CD4-positive, alpha-beta T cell treated with Interleukin-17A for 4 hours (primary cell): ENCODE results near the gene PLEKHG3.

Experiments
- DNase-seq: peaks from one replicate; pipeline ENCODE4 v3.0.0-alpha.2; 2020; ENCODE audit warnings: mixed read lengths

PLEKHG3 gene

DNA sequence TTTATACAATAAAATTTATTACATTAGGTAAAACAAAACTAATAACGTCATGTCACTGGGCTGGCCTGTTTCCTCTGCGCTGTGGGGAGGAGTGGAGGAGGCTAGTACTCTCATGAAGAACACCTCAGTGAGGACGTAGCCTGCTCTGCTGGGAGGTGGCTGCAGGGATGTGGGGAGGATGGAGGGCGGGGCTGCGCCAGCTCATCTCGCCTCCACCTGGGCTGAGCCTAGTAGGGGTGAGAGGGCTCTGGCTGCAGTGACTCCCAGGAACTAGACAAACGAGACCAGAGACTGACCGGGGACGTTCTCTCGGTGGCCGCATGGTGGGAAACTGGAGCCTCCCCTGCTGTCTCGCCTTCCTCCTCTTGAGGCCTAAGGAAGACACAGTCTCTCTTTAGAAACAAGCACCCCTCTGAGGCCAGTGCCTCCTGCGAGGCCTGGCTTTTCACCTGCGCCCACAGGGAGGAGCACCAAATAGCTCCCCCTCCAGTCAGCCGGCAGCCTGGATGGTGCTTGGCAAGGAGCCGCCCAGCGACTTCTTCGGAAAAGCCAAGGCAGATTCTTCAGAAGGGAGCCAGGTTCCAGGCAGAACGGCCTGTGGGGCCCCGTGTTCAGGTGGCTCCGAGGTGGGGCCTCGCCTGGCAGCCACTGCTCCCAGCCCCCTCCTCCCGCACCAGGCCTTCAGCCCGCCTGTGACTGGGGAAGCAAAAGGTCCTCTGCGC, 62.4 kb downstream of the PLEKHG3 start:
- peak; percentile 30 for DNase-seq

DNA sequence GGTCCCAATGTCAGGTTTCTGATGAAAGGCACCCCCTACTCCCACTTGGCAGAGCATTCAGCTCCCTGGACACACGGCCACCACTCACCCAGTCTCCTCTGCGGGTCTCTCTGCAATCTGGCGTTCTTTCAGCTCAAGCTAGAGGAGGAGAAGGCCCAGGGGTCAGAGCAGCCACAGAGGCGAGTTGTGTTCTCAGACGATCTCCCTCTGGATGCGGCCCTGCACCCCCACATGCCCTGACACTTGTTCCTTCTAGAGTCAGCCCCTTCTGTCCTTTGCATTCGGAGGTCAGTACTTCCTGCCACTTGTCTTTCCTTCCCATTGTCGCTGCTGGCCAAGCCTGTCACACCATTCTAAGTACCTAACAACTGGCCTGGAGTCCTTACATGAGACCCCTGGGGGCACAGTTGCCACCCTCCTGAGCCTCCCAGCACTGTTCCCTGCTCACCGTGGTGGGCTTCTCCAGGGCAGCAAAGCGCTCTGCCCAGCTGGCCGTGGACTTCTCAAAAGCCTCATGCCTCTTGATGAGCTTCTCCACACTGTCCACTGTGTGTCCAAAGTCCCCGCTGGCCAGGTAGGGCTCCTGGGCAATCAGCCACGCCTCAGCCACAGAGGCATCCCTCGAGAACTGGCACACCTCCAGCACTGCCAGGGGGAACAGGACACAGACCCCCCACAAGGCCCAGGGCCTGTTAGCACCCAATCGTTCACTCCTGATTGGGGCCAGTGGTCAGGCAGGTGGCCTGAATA, 63.2 kb downstream of the PLEKHG3 start:
- DNase-seq = no peak

DNA sequence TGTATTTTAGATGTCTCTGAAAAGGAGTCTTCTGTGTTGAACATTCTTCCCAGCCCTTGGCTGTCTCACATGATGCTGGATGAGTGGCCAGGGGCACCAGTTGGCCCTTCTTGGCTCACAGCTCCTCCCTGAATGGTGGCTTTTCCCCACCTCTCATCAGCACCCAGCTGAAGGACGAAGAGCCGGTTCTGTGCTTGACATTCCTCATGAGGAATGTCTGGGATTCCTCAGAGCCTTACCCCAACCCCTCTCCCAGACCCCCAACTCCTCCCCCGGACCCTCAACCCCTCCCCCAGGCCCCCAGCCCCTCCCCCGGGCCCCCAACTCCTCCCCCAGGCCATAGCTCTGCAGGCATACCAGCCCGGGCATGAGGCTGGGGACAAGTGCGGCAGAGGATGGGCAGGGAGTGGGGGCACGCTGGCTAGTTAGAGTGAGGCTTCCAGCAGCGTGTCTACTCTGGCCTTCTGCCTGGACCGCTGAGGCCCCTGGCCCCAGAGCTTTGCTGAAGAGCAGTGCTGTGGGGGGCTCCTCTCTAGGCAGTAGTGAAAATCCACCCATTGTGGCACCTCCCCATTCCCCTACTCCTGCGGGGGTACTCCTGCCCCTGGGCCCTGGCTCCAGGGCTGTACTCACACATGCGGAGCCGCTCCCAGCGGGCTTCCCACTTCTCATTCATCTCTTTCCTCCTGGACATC, 64.3 kb downstream of the PLEKHG3 start:
- no peak for DNase-seq

DNA sequence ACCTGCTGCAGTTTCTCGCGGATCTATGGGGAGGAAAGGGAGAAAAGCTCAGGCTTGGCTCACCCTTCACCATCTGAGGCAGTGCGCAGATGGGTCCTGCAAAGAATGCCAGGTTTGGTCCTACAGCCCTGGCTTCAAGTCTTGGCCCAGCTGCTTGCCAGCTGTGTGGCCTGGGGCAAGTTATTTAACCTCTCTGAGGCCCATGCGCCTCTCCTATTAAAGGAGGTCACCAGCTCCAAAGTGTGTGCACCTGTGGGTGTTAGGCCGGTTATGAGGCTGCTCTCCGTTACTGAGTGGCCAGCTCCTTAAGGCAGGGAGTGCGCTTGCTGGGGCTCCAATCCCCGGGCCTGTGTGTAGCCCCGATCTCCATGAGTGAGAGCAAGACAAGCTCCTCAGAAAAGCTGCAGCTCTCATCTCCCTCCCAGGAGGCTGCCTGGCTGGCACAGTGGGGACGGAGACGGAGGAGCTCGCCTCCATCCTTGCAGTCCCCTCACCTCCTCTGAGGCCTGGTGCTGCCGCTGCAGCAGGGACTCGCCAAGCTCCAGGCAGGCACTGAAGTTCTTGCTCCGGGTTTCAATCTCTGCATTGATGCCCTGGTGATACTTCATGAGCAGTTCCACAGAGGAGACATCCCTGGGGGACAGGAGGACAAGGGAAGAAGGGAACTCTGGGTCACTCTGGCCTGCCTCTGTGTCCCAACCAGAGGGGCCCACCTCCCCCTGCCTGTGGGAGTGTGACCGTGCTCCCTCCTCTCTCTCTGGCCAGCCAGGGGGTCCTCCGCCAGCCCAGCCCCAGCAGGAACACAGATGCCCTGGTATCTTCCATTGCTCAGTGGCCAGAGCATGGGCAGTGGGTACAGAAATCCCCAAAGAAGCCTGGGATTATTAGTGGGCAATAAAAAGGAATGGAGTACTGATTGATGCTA, 65.1 kb downstream of the PLEKHG3 start:
- no peak for DNase-seq

DNA sequence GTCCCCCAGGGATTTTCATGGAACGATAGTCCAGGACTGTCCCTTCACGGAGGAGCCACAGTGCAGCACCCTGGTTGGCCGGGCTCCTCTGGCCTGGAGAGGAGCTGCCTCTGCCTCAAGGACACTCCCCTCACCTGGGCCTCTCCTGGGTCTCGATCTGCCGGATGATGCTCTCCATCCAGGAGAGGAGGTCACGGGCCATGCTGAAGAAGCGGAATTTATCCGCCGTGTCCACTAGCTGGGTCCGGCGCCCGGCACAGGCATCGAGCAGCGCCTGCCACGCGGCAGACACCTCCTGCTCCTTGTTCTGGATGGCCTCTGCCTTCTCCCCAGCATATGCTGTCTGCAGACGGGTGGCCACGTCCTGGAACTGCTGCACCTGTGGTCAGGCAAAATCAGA, 66.5 kb downstream of the PLEKHG3 start:
- no peak for DNase-seq

DNA sequence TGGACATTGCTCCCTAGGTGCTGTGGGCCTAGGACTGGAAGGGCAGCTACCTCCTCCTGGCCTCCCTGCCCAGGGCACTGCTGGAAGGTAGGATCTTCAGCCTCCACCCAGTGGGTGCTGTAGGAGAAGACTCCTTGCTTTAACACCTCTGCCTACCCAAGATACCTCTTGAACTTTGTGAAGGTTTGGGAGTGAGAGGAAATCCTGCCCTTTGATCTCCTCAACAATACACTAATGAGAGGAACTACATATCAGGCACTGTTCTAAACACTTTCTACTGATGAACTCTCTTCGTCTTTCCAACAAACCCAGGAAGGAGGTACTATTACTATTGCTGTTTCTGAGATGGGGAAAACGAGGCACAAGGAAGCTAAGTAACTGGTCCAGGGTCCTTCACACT, 66.9 kb downstream of the PLEKHG3 start:
- DNase-seq = no peak

DNA sequence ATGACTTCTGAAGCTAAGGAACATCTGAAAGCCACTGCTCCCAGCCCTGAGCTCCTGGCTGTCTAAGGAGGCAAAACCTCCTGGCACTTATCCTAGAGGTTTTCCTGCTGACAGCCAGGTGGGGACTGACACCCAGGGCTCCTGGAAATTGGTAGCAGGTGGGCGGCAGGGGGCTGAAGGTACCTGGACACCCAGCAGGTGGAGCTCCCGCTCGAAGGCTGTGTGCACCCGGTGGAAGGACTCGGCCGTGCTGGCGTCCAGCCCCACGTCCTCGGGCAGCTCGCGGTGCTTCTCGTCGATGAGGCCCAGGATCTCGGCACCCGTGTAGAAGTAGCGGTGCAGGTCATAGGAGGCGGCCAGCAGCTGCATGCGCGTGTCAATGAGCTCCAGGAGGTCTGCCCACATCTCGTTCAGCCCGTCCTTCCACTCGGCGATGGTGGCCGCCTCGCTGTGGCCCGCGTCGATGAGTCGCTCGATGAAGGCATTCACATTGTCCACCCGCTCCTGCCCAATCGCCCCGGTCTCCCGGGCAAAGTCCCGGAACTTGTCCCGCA, 68.2 kb downstream of the PLEKHG3 start:
- DNase-seq = no peak

DNA sequence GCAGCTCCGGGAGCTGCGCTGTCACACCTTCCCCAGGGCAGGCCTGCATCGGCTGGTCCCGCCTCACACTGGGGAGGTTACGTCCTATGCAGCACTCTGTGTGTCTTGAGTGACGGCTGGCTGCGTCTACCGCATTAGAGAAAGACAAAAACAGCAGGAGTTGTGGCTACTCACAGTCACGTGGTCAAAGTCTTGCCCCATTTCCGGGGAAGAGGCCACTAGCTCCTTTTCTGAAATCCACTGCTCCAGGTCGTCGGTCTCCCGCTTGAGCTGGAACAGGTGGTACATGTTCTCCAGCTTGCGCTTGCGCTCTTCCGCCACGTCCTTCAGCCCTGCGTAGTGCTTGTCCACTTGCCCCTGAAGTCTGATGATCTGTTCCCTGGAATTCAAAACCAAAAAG, 68.8 kb downstream of the PLEKHG3 start:
- DNase-seq = no peak

DNA sequence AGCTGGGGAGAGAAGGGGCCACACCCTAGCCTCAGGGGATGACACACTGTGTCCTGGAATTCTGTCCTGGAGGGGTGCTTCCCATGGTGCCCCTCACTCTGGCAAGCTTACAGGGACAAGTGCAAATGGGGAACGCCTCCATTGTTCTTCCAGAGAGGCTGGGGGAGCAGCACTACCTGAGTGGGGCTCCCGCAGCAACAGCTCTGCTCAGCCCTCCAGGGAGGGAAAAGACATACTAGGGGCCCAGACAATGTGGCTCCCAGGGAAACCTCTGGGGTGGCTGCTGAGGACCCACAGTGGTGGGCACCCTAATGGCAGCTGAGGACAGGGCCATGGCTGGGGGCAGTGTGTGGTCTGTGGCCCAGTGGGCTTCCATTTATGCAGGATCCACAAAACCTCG, 69.4 kb downstream of the PLEKHG3 start:
- DNase-seq = no peak

DNA sequence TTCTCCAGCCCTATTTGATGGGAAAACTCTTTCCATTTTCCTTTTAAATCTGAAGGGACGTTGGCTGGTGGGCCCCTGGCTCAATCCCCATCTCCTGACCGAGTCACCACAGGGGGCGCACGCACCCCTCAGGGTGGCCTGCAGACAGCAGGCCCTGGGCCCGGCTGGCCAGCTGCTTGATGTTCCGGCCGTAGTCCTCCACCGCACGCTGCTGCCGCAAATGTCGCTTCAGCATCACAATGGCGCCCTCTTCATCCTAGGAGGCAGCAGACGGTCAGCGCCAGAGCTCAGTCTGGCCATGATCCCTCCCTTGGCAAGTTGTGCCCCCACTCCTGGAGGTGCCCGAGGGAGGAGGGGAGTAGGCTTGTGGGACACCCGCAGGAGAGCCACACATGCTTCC, 70.0 kb downstream of the PLEKHG3 start:
- no peak for DNase-seq

DNA sequence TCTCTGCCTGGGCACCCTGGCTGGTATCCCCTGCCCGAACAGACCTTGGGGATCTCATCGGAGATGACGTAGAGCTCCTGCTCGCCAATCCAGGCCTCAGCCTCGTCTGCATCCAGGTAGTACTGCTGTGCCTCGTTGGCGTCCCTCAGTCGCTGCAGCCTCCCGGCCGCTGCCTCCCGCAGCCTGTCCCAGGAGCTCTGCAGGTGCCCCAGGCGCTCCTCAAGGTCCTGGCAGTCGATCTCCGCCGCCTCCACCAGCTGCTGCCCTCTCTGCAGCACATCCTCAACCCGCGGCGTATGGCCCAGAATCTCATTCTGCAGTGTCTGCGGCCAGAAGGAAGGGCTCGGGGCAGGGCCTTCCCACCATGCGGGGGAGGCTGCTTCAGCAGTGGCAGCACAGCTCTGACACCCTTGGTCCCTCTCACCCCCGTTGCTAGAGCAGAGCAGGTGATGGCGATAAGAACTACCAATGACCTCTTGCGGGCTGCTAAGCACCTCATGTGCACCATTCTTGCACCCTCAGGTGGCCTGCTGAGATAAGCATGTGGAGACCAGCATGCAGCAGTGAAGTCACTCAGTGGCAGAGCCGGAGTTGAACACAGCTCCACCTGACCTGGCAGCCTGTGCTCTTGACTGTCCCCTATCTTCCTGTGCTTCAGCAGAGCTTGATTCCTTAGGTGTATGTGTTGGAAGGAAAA, 71.0 kb downstream of the PLEKHG3 start:
- no peak for DNase-seq

DNA sequence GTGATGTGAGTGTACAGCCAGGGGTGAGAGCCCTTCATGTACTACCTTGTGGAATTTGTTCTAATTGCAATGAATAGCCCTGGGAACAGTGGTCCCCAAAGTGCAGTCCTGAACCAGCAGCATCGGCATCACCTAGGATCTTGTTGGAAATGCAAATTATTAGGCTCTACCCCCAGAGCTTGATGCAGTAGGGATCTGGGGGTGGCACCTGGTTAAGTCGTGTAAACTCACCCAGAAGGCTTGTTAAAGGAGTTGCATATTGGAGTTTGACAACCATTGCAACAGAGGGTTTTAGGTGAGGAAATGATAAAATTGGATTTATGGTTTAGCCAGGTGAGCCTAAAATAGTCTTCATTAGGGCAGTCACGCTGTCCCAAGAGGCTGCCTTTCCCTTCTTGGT, 73.2 kb downstream of the PLEKHG3 start:
- no peak for DNase-seq

DNA sequence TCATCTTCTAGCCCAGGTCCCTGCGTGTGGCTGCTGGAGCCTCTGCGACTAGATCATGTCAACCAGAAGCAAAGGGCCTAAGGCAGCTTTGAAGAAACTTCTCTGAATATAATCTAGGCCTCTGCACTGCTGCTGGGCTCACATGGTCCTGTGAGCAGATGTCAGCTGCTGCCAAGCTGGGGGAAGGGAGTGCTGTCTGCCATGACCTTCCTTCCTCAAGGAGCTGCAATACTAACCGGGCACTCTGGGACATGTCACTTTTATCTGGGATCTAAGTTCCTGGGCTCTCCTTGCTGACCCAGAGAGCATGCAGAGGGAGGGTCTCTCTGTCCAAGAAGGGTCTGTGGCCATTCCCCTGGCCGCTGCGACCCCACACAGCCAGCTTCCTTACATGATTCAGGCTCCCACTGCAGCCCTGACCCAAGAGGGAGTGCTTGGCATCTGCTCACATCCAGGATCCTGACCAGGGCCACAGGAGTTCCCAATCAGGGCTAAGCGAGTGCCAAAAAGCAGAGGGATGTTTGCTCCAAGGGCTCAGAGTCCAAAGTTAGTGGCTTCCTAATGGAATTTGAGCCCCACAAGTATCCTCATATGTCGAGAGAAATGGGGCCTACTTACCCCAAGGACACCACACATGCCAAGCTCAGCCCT, 74.0 kb downstream of the PLEKHG3 start:
- DNase-seq = no peak

DNA sequence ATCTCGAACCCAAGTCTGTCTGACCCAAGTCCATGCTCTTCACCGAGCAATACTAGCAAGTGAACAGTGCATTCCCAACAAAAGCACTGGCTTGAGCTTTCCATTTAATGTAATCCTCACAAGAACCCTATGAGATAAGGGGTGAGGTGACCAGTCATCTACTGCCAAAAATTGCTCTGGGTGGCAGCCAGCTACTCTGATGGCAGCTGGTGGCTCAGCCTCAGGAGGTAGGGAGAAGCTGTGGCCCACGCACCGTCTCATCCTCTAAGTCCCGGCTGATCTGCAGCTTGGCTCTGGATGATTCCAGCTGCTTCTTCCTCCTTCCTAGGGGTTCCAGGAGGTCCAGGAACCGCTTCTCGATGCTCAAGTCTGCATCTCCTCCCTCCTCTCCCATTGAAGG, 75.2 kb downstream of the PLEKHG3 start:
- DNase-seq = no peak

DNA sequence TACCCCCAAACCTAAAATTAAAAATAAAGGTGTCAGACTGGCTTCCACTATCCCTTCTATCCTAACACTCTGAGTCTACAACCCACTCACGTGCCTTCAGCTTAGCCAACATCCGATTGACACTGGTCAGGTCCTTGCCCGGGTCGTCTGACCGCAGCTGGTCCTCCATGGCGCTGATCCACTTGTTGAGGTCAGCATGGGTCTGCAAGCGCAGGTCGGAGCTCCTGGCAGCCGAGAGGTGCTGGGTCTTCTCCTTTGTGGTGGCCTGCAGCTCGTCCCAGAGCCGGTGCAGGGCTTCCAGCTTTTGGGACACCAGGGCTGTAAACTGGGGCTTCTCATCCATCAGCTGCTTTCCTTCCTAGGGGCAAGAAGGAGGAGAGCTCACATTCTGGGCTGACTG, 78.0 kb downstream of the PLEKHG3 start:
- DNase-seq = no peak

DNA sequence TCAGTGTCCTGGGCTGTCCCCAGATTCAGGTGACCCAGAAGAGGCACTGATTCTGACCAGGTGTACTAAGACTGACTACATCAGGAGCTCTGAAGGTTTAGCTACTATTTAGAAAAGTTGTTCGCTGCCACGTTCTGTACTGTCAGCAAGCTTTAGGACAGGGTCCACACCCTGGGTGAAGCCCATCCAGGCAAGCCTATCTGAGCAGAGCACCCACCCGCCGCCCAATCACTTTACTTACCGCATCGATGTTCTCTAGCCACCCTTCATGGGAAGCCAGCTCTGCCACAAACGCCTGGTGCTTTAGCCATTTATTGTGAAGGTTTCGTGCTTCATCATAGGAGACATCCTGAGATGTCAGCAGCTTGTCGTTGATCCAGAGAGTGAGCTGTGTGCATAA, 79.8 kb downstream of the PLEKHG3 start:
- no peak for DNase-seq

DNA sequence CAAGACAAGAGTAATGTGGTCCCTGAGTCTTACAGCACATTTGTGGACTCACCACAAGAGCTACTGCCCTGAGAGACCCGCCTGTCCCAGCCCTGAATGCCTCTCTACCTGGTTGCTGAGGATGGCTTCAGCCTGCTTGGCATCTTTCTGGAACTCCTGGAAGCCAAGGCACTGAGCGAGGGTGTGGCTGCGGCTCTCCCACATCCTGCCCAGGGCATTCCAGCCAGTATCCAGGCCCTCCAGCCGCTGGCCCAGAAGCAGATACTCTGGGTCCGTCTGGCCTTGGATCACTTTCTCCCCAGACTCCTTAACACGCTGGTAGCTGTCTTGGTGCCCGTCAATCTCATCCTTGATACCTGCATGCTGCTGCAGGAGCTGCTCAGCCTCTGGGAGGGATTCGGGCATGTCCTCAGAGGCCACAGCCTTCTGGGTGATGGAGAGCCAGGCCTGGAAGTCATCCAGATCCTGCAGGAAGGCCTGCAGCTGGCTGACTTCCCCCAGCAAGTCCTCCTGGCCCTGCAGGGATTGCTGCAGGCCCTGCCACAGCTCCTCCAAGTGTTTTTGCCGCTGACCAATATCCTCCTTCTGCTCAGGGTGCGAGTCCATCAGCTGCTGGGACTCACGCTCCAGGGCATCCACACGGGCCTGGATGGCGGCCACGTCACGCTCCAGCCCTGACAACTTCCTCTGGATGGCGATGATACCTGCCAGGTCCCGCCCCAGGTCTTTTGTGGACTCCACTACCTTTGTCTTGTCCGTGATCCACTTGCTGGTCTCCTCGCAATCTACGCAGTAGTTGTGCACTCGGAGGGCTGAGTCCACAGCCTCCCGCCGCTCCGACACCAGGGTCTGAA, 82.3 kb downstream of the PLEKHG3 start:
- DNase-seq = no peak

DNA sequence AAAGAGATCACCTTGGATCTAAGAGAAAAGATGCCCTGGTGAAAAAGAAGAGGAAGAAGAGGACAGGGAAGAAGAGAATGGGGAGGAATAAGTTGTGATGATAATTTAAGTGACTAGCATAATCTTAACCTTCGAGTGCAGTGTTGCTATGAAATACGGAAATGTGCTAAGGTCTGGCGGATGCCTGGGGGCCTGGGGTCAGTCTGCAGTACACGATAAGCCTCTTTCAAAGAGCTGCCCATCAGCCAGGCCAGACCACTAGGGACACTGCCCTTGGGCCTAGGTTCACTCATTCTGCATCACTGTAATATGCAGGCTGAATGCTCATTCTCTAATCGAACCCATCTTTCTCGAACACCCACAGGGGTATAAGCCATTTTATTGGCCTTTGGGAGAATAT, 83.4 kb downstream of the PLEKHG3 start:
- no peak for DNase-seq

DNA sequence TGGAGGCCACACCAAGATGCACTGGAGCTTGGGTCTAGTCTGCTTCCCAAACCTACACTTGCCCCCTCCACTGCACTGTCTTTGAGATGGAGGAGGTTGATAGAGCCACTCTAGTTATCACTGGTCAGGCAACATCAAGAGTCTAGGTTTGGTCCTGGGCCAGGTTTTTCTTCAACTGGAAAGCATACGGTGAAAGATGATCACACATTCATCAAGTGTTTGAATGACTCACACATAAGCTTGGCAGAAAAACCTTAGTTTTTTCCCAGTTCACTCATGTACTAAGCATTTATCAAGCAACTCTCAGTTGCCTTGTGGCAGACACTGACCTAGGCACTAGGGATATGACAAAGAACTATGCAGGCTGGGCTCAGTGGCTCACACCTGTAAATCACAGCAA, 84.5 kb downstream of the PLEKHG3 start:
- DNase-seq = no peak

DNA sequence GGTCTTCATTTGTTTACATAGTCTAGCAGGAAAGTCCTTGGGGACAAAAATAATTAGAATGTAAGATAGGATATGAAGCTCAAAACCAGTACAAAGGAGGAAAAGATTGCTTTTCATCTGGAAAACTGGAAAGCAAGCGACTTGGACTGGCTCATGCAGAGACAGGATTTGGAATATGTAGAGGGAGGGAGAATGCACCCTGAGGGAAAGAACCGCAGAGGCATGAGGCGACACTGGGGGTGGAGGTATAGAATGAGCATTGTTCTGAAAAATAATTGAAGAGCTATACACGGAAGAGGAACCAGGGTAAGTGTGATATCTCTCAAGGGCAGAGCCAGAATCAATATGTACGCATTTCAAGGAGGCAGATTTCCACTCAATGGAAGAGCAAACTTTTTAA, 85.5 kb downstream of the PLEKHG3 start:
- no peak for DNase-seq
